MM.1S (cell line): Measurements from ENCODE around the gene ITM2B.

Source experiments
- DNase-seq: peaks from one replicate; pipeline ENCODE4 v3.0.0-alpha.2; 2015
- H2AFZ ChIP-seq: fragments of 300-600 bp; sonication (generic); 2 replicates; pipeline ENCODE4 v1.6.0; 2016; ENCODE audit warnings: antibody characterized with exemption, low read length
- H3F3A ChIP-seq: fragments of 300-600 bp; sonication (generic); 2 replicates; pipeline ENCODE4 v1.6.1; 2016; ENCODE audit warnings: mild to moderate bottlenecking, antibody characterized with exemption, low read length, moderate library complexity, mixed read lengths; ENCODE audit not compliant: insufficient read depth
- H3K27ac ChIP-seq: fragments of 300-600 bp; sonication (generic); 2 replicates; pipeline ENCODE4 v1.5.1; 2016; ENCODE audit warnings: mild to moderate bottlenecking, low read length
- H3K27me3 ChIP-seq: fragments of 300-600 bp; sonication (generic); replicated peaks from 2 replicates; pipeline ENCODE4 v1.6.0; 2016; ENCODE audit warnings: low read length; ENCODE audit not compliant: insufficient read depth
- H3K36me3 ChIP-seq: fragments of 300-600 bp; sonication (generic); replicated peaks from 2 replicates; pipeline ENCODE4 v1.6.1; 2016; ENCODE audit warnings: mild to moderate bottlenecking, low read length, mixed read lengths; ENCODE audit not compliant: insufficient read depth
- H3K4me1 ChIP-seq: fragments of 300-600 bp; sonication (generic); 2 replicates; pipeline ENCODE4 v1.6.1; 2016; ENCODE audit warnings: low read length, mixed read lengths
- H3K4me2 ChIP-seq: fragments of 300-600 bp; sonication (generic); 2 replicates; pipeline ENCODE4 v1.6.0; 2016; ENCODE audit warnings: low read depth, low read length
- H3K4me3 ChIP-seq: fragments of 300-600 bp; sonication (generic); 2 replicates; pipeline ENCODE4 v1.5.1; 2016; ENCODE audit warnings: low read length, mixed read lengths
- H3K79me2 ChIP-seq: fragments of 300-600 bp; sonication (generic); 2 replicates; pipeline ENCODE4 v1.6.1; 2016; ENCODE audit warnings: mixed run types, low read length, mixed read lengths
- H3K9ac ChIP-seq: fragments of 300-600 bp; sonication (generic); 2 replicates; pipeline ENCODE4 v1.6.1; 2016; ENCODE audit warnings: low read length, mixed read lengths
- H3K9me2 ChIP-seq: fragments of 300-600 bp; sonication (generic); replicated peaks from 2 replicates; pipeline ENCODE4 v1.6.1; 2016; ENCODE audit warnings: mild to moderate bottlenecking, low read length, mixed read lengths; ENCODE audit not compliant: insufficient read depth
- H3K9me3 ChIP-seq: fragments of 300-600 bp; sonication (generic); replicated peaks from 2 replicates; pipeline ENCODE4 v1.6.1; 2016; ENCODE audit warnings: mild to moderate bottlenecking, low read length, mixed read lengths; ENCODE audit not compliant: insufficient read depth
- H4K20me1 ChIP-seq: fragments of 300-600 bp; sonication (generic); 2 replicates; pipeline ENCODE4 v1.6.1; 2016; ENCODE audit warnings: mild to moderate bottlenecking, low read length, moderate library complexity, mixed read lengths; ENCODE audit not compliant: insufficient read depth
- CTCF ChIP-seq: fragments of 300-600 bp; sonication (generic); IDR thresholded peaks from 2 replicates; pipeline ENCODE4 v1.5.1; 2016; ENCODE audit warnings: antibody characterized with exemption, low read length, mixed read lengths
- EZH2 ChIP-seq: fragments of 300-600 bp; sonication (generic); optimal IDR thresholded peaks from 2 replicates; pipeline ENCODE3; 2017; ENCODE audit warnings: low read depth, mild to moderate bottlenecking, antibody characterized with exemption, low read length, mixed read lengths
- EZH2phosphoT487 ChIP-seq: fragments of 300-600 bp; sonication (generic); IDR thresholded peaks from 2 replicates; pipeline ENCODE4 v1.6.1; 2018; ENCODE audit warnings: antibody characterized with exemption, low read length

ITM2B gene

GRCh38 chr13:48302871-48303358 is 69.9 kb downstream of the ITM2B start:
- H2AFZ ChIP-seq, result peak overlapping the region; percentile 78
- TF ChIP-seq EZH2phosphoT487, result no peak
- TF ChIP-seq CTCF, result no peak
- no peak for TF ChIP-seq EZH2
- peaks cover 18% of the 10 kb centered on the region for H3K79me2 ChIP-seq

GRCh38 chr13:48303359-48304142 is 70.5 kb downstream of the ITM2B start, which contains the start of gene RB1:
RB1 (plus strand) TSS chr13:48303751; CDS start chr13:48303913, 162 bp downstream.
- peaks cover 8% of the 10 kb centered on the region; the same call in 1 of the 2 replicates for H3F3A ChIP-seq
- peak within 1 kb of the TSS; percentile 85 for H3K4me3 ChIP-seq
- peaks cover 18% of the 10 kb centered on the region for H3K79me2 ChIP-seq
- TF ChIP-seq EZH2phosphoT487, result no peak
- TF ChIP-seq CTCF, result no peak
- no peak for TF ChIP-seq EZH2
- H3K27me3 ChIP-seq, result no peaks in the 10 kb centered on the region
- H2AFZ ChIP-seq, result peak within 1 kb of the TSS; percentile 78
- H3K9me2 ChIP-seq, result no peaks in the 10 kb centered on the region
- H3K4me2 ChIP-seq, result peak within 1 kb of the TSS; percentile 74
- H3K9me3 ChIP-seq, result no peaks in the 10 kb centered on the region
- DNase-seq, result peak; percentile 84
- 0 out of 2 replicates have a peak, but pooled peaks cover 2% of the 10 kb centered on the region for H3K4me1 ChIP-seq
- peak within 1 kb of the TSS; percentile 83 for H3K27ac ChIP-seq
- no peaks in the 10 kb centered on the region for H4K20me1 ChIP-seq
- peak within 1 kb of the TSS; percentile 97 for H3K9ac ChIP-seq
- H3K36me3 ChIP-seq, result no peaks in the 10 kb centered on the region

More at GRCh38 chr13:48302871-48303358, 69.9 kb downstream of the ITM2B start:
- H3K36me3 ChIP-seq, result no peaks in the 10 kb centered on the region
- H4K20me1 ChIP-seq, result no peaks in the 10 kb centered on the region
- H3K9me2 ChIP-seq, result no peaks in the 10 kb centered on the region
- H3K9ac ChIP-seq, result peak overlapping the region; percentile 97
- peak; percentile 12 for DNase-seq
- H3K9me3 ChIP-seq, result no peaks in the 10 kb centered on the region
- H3K4me1 ChIP-seq, result 0 out of 2 replicates have a peak, but pooled peaks cover 2% of the 10 kb centered on the region
- no peaks in the 10 kb centered on the region for H3K27me3 ChIP-seq
- H3K4me2 ChIP-seq, result peak overlapping the region; percentile 52
- peaks cover 8% of the 10 kb centered on the region; the same call in 1 of the 2 replicates for H3F3A ChIP-seq
- peak overlapping the region; percentile 83 for H3K27ac ChIP-seq
- H3K4me3 ChIP-seq, result peak overlapping the region; percentile 85

- Histone ChIP-seq H2AFZ (peak overlapping the region; percentile 35; the same call in 1 of the 2 replicates), H3K9ac (peak overlapping the region; percentile 97), H3F3A (peaks cover 8% of the 10 kb centered on the region; the same call in 1 of the 2 replicates), H3K36me3 (no peaks in the 10 kb centered on the region), H3K4me2 (peak overlapping the region; percentile 74), H3K27me3 (no peaks in the 10 kb centered on the region), H3K9me3 (no peaks in the 10 kb centered on the region), H3K79me2 (peaks cover 18% of the 10 kb centered on the region), H4K20me1 (no peaks in the 10 kb centered on the region), H3K4me3 (peak overlapping the region; percentile 85), H3K4me1 (0 out of 2 replicates have a peak, but pooled peaks cover 2% of the 10 kb centered on the region), H3K27ac (peak overlapping the region; percentile 83; the same call in 1 of the 2 replicates), H3K9me2 (no peaks in the 10 kb centered on the region)
- TF ChIP-seq EZH2 (no peak), EZH2phosphoT487 (no peak)
- DNase-seq, result peak; percentile 31
Observed at GRCh38 chr13:48304143-48304876, 71.3 kb downstream of the ITM2B start.
